ENCODE measurements around the gene LPCAT2.

The LPCAT2 gene

DNA sequence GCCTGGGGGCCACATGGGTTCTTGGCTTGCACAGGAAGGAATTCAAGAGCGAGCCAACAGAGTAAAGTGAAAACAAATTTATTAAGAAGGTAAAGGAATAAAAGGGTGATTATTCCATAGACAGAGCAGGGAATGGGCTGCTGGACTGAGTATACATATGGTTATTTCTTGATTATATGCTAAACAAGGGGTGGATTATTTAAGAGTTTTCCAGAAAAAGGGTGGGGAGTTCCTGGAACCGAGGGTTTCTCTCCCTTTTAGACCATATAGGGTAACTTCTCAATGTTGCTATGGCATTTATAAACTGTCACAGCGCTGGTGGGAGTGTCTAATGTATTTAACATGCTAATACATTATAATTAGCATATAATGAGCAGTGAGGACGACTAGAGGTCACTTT, 27.8 kb upstream of the LPCAT2 start:
- DNase-seq (ENCODE audit: low spot score) = no peak

DNA sequence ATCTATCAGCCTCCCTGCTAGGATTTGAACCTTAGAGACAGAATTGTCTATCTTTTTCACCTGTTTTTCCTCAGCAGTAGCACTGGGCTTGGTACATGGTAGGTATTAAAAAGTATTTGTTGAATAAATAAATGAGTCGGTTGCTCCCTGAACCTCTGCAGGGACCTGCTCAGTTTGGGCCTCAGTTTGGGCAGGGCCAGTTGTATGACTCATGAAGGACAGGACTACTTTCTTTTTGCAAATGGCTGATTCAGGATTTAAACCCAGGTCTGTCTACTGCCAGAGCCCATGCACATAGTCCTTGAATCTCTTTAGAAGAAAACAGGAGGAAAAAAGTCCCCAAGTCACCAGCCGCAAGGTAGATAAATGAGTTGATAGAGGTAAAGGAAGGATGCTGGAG, 26.8 kb upstream of the LPCAT2 start:
- peak; percentile 29 for DNase-seq (ENCODE audit: low spot score)

DNA sequence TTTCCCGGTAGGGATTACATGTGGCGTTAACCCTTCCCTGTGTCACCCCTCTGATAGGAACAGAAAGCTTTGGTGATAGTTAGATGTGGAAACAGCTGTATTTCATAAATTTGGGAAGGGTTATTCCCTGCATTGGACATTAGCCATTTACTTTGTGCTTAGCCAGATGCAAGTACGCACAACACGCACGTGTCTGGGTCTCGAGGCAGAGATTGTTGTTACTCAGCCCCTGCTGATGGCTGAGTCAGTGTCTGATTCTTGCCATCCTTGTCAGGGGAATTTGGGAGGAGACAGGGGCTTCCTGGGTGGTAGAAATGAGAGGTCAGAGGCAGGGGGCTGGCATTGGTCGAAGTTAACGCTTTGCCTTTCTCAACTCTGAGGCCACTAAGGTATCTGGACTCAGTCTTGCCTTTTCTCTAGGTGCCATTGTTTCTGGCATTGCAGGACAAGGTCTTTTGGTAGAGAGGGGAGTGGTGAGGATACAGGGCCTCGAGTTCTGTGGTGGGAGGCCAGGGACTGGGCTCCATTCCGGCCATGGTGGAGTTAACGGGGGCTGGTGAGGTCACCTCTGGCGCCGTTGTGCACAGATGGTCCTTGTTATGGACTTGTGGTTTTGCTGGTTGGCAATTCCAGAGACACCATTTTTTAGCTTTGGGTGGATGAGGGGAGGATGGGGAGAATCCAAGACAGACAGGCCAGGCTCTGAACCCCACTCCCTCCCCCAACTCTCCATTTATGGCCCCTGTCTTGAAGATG, 21.6 kb upstream of the LPCAT2 start:
- peak; percentile 54 for DNase-seq (ENCODE audit: low spot score)

DNA sequence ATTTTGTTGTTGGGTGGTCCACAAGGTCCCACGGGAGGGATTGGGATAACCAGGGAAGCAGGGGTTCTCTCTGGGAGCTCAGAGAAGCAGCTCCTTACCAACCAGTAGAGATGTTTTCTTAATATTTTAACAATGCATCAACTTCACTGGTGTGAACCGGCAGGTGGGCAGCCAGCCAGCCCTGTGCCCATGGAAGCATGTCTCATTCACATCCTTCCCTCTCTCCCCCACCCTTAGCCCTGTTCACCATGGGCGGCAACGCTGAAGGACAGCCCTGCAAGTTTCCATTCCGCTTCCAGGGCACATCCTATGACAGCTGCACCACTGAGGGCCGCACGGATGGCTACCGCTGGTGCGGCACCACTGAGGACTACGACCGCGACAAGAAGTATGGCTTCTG, 20.6 kb upstream of the LPCAT2 start:
- peak; percentile 71 for DNase-seq (ENCODE audit: low spot score)

DNA sequence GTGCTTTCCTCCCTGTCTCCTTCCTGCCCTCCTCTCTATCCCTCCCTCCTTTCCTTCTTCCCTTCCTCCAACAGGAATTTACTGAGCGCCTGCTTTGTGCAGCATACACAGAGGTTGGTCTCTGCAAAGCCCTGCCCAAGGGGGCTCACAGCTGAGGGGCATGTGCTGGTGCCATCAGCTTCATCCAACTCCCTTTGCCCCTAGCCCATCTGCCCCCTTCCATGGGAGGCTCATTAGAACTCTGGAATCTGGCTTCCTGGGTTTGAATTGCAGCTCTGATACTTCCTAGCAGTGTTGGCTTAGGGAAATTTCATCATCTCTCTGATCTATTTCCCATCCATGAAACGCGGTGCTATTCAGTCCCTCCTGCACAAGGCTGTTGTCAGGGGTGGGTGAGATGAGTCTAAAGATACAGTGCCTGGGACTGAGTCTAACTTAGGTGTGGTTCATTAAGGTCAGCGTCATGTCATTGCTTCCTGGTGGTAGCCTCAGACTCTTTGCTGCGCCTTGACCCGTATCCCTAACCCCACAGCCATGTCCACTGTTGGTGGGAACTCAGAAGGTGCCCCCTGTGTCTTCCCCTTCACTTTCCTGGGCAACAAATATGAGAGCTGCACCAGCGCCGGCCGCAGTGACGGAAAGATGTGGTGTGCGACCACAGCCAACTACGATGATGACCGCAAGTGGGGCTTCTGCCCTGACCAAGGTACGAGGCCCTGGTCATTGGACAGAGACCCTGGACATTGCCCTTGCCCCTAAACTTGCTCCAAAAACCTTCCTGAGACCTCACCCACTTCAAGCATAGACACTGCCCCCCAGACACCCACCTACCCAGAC, 19.5 kb upstream of the LPCAT2 start:
- DNase-seq (ENCODE audit: low spot score) = no peak

DNA sequence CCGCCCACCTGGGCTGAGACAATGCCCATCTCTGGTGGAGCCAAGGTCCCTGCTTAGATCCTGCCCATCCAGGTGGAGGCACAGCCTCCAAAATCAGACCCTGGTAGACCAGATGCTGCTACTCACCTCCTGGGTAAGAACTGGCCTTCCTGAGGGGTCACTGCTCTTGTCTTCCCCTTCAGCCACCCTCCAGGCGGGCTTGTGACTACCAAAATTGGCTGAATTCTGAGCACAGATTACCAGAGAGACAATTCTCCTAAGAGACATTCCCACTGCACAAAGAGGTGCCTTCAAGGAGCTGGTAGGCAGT, 19.0 kb upstream of the LPCAT2 start:
- no peak for DNase-seq (ENCODE audit: low spot score)

DNA sequence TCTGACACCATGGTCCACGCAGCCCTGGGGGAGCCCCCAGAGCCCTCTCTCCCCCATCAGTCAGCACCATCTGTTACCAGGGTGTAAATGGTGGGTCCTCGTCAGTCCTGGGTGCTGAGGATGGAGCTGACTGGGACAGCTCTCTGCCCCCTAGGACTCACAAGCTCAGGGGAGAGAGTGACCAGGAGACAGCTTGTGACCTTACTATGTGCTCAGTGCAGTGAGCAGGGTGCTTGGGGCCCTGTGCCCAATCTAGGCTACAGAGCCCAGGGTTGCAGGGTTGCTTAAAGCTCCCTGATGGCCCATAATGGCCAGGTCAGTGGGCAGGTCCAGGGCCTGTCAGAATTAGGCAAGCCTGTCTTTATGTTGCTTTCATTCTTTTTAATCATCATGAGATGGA, 18.6 kb upstream of the LPCAT2 start:
- no peak for DNase-seq (ENCODE audit: low spot score)

DNA sequence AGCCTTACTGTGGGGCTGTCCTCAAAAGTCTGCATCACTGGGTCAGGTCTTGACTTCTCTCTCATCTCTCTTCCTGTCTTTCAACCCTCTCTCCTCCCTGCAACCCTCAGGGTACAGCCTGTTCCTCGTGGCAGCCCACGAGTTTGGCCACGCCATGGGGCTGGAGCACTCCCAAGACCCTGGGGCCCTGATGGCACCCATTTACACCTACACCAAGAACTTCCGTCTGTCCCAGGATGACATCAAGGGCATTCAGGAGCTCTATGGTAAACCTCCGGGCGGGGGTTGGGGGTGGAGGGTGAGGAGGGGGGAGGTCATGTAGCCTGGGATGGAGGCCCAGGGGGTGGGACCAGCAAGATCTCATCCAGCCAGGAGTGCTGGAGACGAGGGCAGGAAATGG, 17.2 kb upstream of the LPCAT2 start:
- no peak for DNase-seq (ENCODE audit: low spot score)

DNA sequence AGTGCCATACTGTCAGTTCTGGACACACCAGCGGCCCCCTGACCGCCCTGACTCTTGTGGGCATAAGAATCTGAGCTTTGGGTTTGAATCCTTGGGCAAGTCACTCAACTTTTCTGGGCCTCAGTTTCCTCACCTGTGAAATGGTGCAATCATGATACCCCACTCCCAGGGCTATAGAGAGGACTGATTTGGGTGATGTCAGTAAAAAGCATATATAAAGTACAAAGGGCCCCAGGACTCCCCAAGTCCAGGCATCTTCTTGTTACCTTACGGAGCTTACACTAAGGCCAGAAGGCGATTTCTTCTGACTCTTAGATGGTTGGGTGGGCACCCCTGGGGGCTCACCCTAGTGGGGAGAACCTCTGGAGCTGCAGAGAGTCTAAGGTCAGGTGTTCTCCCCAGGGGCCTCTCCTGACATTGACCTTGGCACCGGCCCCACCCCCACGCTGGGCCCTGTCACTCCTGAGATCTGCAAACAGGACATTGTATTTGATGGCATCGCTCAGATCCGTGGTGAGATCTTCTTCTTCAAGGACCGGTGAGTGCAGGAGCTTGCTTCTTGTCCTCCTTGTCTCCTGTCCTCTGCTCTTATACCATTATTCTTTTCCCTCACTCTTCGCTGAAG, 16.0 kb upstream of the LPCAT2 start:
- no peak for DNase-seq (ENCODE audit: low spot score)

DNA sequence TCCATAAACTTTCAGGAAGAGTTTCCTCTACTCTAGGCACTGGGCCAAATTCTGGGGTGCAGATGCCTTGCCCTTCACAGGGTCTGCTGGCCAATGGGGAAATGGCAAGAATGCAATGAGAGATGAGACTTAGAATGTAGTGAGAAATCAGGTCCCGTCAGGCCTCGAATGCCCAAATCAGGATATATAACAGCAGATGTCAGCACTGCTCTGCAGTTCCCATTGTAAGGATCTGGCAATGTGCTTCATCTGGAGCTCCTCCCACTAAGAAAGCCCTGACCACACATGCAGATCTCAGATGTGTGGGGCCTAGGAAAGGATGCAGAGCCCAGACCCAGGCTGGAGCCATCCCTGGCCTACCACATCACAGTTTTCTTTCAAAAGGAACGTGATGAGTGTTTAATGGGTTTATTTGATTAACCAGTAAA, 13.9 kb upstream of the LPCAT2 start:
- DNase-seq (ENCODE audit: low spot score) = peak; percentile 55

DNA sequence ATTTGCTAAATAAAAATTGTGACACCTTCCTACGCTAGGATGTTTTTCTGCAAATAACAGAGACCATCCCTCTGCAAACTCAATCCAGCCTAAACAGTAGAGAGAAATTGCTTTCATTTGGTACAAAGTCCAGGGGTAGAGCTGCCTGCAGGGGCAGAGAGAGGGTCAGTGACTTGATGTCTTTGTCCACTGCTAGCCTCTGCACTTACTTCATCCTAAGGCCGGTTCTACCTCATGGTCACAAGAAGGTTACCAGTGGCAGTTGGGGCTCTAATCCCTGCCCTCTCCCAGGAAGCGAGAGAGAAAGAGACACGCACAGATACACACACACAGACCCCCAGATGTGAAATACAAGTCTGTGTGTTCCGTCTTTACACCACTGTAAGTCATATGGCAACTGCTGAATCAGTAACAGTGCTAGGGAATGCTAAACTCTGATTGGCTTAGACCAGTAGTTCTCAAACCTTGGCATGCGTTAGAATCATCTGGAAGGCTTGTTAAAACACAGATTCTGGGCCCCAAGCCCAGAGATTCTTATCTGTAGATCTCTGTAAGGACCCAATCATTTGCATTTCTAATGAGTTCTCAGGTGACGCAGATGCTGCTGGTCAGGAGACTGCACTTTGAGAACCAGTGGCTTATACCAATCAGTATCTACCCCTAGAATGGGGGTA, 13.1 kb upstream of the LPCAT2 start:
- no peak for DNase-seq (ENCODE audit: low spot score)

DNA sequence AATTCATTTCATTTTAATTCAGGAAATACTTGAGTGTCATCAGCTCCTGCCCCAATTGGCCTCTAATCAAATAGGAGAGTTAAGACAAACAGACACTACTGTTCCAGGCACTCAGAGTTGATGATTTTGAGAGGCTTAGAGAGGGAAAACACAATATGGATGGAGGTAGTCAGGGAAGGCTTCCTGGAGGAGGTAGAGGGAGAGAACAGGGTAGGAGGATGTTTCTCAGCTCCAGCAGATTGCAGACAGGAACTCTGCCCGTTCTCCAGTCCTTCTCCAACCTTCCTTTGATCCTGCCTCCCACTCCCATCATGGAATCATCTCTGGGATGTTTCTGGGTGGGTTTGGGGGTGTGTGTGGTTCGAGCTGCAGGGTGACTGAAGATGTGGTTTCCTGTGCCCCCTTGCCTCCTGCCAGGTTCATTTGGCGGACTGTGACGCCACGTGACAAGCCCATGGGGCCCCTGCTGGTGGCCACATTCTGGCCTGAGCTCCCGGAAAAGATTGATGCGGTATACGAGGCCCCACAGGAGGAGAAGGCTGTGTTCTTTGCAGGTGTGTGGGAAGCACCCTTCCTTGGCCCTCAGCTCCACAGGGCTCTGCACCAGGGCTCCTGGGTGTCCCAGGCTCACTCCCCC, 12.2 kb upstream of the LPCAT2 start:
- no peak for DNase-seq (ENCODE audit: low spot score)

DNA sequence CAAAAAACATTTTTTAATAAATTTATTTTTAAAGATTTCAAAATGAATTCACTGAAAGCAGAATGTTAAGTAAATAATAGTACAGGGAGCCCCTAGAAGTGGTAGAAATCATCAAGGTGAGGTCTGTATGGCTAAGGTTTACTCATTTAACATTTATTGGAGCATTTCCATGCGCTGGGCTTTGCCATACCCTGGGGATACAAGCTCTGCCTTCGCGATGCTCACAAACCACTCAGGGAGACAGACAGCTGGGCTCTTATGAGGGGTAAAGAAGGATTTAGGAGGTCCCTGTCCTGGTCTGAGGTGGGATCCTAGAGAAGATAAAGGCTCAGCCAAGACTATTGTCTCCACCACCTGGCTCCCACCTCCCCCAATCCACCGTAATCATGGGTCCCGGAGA, 11.3 kb upstream of the LPCAT2 start:
- DNase-seq (ENCODE audit: low spot score) = no peak

DNA sequence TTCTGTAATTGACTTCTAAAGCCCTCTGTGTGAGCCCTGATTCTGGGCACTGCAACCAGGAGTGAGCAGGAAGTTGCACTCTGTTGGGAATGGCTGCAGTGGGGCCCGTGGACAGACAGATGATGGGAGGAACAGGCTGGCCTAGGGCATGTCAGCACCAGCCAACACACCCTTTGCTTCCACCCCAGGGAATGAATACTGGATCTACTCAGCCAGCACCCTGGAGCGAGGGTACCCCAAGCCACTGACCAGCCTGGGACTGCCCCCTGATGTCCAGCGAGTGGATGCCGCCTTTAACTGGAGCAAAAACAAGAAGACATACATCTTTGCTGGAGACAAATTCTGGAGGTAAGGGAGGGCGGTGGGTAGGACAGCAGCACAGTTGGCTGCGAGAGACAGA, 10.8 kb upstream of the LPCAT2 start:
- DNase-seq (ENCODE audit: low spot score) = no peak

DNA sequence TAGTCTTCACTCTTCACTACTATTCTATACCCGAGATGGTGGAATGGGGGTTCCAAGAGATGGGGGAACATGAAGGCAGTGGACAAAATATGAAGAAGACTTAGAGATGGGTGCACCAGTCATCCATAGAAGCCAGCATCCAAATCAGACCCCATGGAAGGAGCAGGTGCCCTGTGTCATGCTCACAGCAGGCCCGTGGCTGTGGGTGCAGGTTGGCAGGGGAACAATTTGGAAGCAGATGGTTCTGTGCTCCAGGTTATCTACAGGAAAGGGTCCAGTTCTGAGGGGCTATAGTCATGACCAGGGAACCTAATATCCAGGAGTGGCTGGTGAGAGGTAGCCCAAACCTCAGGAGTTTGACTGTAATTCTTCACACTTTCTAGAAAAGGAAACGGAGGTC, 9.6 kb upstream of the LPCAT2 start:
- no peak for DNase-seq (ENCODE audit: low spot score)

DNA sequence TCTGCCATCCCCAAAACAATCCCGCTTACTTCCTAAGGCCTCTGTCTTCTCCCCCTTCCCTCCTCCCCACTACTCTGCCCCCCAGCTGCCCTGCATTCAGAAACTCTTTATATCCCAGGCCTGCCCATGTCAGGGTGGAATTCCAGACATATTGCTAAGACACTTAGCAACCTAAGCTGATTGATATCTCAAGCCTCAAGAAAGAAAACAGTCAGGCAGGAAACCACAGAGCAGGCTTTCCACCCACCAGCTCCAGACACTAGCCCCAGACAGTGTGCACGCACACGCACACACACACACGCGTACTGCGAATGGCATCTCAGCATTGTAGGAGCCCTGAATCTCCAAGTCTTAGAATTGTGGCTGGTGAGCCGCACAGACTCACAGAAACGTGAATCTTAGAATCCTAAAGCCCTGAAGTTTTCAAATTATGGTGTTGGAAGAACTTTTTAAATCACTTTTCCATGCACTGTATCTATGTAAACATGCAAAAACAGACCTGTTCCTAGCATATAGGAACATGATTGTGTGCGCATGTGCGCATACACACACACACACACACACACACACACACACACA, 8.8 kb upstream of the LPCAT2 start:
- DNase-seq (ENCODE audit: low spot score) = peak; percentile 96

DNA sequence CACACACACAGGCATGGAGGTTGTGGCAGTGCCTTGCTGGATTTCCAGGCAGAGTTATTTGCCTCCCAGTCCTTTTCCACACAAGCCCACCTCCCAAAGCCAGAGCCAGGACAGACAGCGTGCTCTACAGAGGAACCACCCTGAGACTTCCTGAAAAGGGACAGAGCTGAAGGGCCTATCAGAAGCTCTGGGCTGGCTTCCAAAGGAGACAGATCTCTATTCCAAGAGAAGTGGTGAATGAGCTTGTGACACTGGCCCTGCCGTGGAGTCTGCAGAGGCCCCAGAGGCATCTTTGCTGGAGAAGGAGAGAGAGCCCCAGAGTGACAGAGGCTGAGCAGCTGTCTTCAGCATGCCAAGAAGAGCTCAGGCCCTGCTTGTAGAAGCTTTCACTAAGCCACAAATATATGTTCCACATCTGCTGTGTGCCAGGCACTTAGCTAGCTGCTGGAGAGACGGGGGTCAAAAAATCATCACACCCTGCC, 8.3 kb upstream of the LPCAT2 start:
- peak; percentile 3 for DNase-seq (ENCODE audit: low spot score)

DNA sequence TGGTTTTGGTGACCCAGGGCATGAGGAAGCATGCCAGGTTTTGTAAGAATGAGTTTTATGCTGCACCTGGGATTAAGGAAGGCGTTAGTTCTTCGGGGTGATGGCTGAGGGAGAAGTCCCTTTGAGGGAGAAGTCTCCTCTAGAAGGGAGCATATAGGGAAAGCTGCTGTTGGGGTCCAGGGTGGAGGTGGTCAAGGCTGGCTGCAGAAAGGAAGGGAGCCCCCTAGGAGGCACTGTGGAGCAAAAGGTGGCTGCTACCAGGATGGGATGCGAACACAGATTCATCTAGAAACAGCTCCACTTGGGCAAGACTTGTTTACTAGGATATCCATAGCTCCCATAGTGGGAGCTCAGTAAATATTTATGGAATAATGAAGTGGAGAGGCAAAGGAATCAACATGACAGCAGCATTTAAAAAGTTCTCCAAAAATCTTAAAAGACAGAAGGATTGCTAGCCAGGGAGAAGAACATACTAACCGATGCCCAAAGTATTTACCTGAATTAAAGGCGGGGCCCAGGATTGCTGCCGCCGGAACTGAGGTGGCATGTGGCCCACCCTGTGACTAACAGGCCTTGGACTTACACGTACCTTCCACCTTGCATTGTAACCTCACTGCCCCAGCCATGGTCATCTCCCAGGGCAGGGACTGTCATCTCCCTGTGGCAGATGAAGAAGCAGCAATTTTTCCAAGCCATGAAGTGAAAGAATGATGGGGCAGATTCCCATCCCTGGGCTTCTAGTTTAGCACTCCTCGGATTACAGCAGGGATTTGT, 7.1 kb upstream of the LPCAT2 start:
- no peak for DNase-seq (ENCODE audit: low spot score)

DNA sequence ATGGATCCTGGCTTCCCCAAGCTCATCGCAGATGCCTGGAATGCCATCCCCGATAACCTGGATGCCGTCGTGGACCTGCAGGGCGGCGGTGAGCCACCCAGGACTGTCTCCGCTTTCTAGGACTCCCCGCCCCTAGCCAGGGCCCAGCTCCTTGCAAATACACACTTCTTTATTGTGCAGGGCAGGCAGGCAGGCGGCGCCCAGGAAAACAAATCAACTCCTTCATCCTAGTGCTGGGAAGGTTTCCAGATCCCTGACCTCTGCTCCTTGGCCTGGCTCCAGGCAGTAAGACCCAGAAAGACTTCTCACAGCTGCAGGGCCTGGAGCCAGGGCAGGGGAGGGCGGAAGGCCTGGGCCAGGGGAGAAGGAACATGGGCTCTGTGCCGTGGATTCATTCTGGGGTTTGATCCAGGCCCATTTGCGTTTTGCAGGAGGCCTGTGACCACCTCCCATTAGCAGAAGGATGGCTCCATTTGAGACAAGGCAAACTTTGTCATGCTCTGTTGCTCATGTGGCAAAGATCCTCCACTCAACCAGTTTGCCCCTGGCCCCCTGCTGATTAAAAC, 6.0 kb upstream of the LPCAT2 start:
- DNase-seq (ENCODE audit: low spot score) = peak; percentile 89

DNA sequence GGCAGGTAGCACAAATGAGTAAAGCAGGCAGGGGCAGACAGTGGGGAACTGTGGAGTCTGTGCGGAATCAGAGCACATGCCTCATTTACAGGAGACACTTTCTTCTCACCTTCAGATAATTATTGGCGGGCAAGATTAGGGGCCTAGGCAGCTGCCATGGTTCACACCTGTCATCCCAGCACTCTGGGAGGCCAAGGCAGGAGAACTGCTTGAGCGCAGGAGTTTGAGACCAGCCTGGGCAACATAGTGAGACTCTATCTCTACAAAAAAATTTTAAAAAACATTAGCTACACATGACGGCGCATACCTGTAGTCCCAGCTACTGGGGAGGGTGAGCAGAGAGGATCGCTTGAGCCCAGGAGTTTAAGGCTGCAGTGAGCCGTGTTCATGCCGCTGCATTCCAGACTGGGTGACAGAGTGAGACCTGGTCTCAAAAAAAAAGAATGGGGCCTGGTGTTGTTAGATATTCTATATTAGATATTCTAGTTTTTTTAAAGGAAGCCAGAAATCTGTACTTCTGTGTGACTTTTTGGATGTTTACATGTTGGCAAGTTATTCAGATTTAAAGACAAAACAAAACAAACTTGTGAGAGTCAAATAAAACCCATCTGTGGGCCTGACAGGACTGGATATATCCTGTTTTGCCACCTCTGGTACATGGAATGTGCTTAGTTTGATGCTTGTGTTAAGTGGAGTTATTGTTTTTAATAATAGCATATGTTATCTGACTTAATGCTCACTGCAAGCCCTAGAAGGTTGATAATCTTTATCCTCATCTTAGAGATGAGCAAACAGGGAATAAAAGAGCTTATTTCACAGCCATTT, 4.9 kb upstream of the LPCAT2 start:
- peak; percentile 15 for DNase-seq (ENCODE audit: low spot score)

Measured in kidney tubule cell (primary cell).